AG09319 (cell line): ENCODE measurements around the gene PIM3.
A peak's percentile ranks its signal among the peaks of the same experiment; 100 is the strongest.

ENCODE experiments used
- DNase-seq: peaks from one replicate; pipeline ENCODE4 v3.0.0-alpha.2; 2010; ENCODE audit warnings: low read depth; ENCODE audit errors: extremely low read depth
- TF ChIP-seq, protein P1 (sequence below): IDR thresholded peaks from 2 replicates; pipeline ENCODE4 v1.5.1; 2011; ENCODE audit warnings: low read depth, mild to moderate bottlenecking, inconsistent platforms, low read length, moderate library complexity

Gene PIM3

GRCh38 chr22:50012211-50013181, 51.9 kb downstream of the PIM3 start, which contains the start of gene IL17REL:
IL17REL (minus strand) TSS chr22:50012765; CDS start chr22:50012646, 119 bp downstream.
- no peak for DNase-seq

More at GRCh38 chr22:50012211-50013181, 51.9 kb downstream of the PIM3 start, which contains the start of gene IL17REL:
- TF ChIP-seq, protein P1, sequence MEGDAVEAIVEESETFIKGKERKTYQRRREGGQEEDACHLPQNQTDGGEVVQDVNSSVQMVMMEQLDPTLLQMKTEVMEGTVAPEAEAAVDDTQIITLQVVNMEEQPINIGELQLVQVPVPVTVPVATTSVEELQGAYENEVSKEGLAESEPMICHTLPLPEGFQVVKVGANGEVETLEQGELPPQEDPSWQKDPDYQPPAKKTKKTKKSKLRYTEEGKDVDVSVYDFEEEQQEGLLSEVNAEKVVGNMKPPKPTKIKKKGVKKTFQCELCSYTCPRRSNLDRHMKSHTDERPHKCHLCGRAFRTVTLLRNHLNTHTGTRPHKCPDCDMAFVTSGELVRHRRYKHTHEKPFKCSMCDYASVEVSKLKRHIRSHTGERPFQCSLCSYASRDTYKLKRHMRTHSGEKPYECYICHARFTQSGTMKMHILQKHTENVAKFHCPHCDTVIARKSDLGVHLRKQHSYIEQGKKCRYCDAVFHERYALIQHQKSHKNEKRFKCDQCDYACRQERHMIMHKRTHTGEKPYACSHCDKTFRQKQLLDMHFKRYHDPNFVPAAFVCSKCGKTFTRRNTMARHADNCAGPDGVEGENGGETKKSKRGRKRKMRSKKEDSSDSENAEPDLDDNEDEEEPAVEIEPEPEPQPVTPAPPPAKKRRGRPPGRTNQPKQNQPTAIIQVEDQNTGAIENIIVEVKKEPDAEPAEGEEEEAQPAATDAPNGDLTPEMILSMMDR = peak; percentile 25
